A673 (cell line): ENCODE data around the gene GUCD1. TPM values are rescaled to one million over a fixed set of nuclear protein-coding genes. Genes with fewer than 3 reads are reported as not detected.

Experiments
- BruUV-seq: library from RNA; stranded (reverse); fragments of 400-500 nt; replicated peaks from 2 replicates; lab custom pipeline; 2021; lab: Mats Ljungman, UMichigan
- CTCF ChIA-PET: fragments of 300-600 bp; sonication (Branson Sonifier 250); formaldehyde crosslinking; loops from one replicate; lab custom pipeline; 2022; ENCODE audit warnings: antibody characterized with exemption; lab: Charles Lee
- POLR2A ChIA-PET: fragments of 300-600 bp; sonication (Branson Sonifier 250); formaldehyde crosslinking; loops from one replicate; lab custom pipeline; 2022; ENCODE audit warnings: antibody characterized with exemption; ENCODE audit not compliant: low non-redundant PET; lab: Charles Lee
- DNase-seq: peaks from one replicate; pipeline ENCODE4 v3.0.0-alpha.2; 2015; ENCODE audit warnings: low spot score
- H3K27ac ChIP-seq: fragments of 200-600 bp; sonication (generic); 2 replicates; pipeline ENCODE4 v1.5.1; 2016; ENCODE audit warnings: mixed run types, low read depth, mild to moderate bottlenecking, mixed read lengths, antibody characterized with exemption, low read length; ENCODE audit not compliant: poor library complexity, severe bottlenecking
- H3K27me3 ChIP-seq: fragments of 200-600 bp; sonication (generic); replicated peaks from 2 replicates; pipeline ENCODE4 v1.6.1; 2017; ENCODE audit warnings: mixed run types, low read depth, mild to moderate bottlenecking, mixed read lengths, antibody characterized with exemption, low read length; ENCODE audit not compliant: insufficient read depth, poor library complexity
- H3K36me3 ChIP-seq: fragments of 200-600 bp; sonication (generic); 2 replicates; pipeline ENCODE4 v1.6.1; 2016; ENCODE audit warnings: mixed run types, mild to moderate bottlenecking, mixed read lengths, antibody characterized with exemption, low read length; ENCODE audit not compliant: insufficient read depth, poor library complexity, severe bottlenecking
- H3K4me1 ChIP-seq: fragments of 200-600 bp; sonication (generic); 2 replicates; pipeline ENCODE4 v1.6.1; 2017; ENCODE audit warnings: mixed run types, mild to moderate bottlenecking, mixed read lengths, antibody characterized with exemption, low read length; ENCODE audit not compliant: insufficient read depth, poor library complexity, severe bottlenecking
- H3K4me3 ChIP-seq: fragments of 200-600 bp; sonication (generic); 2 replicates; pipeline ENCODE4 v1.5.1; 2016; ENCODE audit warnings: low read depth, mixed run types, mild to moderate bottlenecking, mixed read lengths, low read length; ENCODE audit not compliant: poor library complexity, severe bottlenecking
- H3K9me3 ChIP-seq: fragments of 200-600 bp; sonication (generic); 2 replicates; pipeline ENCODE4 v1.6.1; 2016; ENCODE audit warnings: mixed run types, low read depth, mild to moderate bottlenecking, mixed read lengths, antibody characterized with exemption, low read length; ENCODE audit not compliant: poor library complexity, severe bottlenecking
- EZH2 ChIP-seq: fragments of 200-600 bp; sonication (generic); IDR thresholded peaks from 2 replicates; pipeline ENCODE4 v1.6.1; 2017; ENCODE audit warnings: borderline replicate concordance, low read depth, mild to moderate bottlenecking, mixed read lengths, antibody characterized with exemption, low read length; ENCODE audit not compliant: poor library complexity, severe bottlenecking
- intact Hi-C: fragments of 100-400 bp; cut with micrococcal nuclease; formaldehyde crosslinking; loops from one replicate; pipeline ENCODE4 v1.10.0; 2022; ENCODE audit not compliant: unreplicated experiment
- total RNA-seq: library from RNA; stranded (reverse); gene quantifications from 2 replicates; pipeline ENCODE4 v1.2.3, GENCODE V29; 2021
- TF ChIP-seq, protein P1 (sequence below): fragments of 300-800, 200-600 bp; sonication (generic); conservative IDR thresholded peaks from 2 replicates; pipeline ENCODE4 v1.5.1; 2017; ENCODE audit warnings: low read depth, mild to moderate bottlenecking, antibody characterized with exemption, low read length, moderate library complexity, mixed read lengths

Gene GUCD1
- total RNA-seq, 1 experiment from 2014 or later: 70.5 TPM

DNA sequence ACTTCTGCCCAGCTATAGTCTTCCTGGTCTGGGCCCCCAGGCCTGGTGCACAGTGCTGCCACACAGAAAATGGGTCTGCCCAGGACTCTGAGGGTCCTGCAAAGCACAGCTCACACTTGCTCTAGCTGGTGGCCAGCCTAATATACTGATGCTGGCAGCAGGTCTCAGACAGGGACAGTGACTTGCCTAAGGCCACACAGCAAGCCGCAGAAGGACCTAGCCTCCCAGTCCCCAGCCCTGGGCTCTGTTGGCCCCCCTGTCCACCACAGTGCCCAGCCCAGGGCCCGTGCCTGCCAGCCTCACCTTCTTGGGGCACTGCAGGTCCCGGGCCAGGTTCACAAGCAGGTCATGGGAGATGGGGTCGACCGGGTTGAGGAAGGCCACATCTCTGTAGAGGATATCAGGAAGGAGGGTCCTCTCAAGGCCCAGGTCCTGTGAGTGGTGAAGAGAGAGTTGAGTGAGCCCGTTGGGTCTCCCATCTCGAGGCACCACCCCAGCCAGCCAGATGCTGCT lies 34.6 kb upstream of the GUCD1 start:
- no TSS peak for BruUV-seq
- Histone ChIP-seq H3K36me3 (no peaks in the 10 kb centered on the region), H3K9me3 (no peaks in the 10 kb centered on the region), H3K27ac (no peak overlapping the region), H3K4me1 (peaks cover 2% of the 10 kb centered on the region), H3K27me3 (no peaks in the 10 kb centered on the region), H3K4me3 (no peak overlapping the region)
- TF ChIP-seq EZH2: no peak
- TF ChIP-seq, protein P1, sequence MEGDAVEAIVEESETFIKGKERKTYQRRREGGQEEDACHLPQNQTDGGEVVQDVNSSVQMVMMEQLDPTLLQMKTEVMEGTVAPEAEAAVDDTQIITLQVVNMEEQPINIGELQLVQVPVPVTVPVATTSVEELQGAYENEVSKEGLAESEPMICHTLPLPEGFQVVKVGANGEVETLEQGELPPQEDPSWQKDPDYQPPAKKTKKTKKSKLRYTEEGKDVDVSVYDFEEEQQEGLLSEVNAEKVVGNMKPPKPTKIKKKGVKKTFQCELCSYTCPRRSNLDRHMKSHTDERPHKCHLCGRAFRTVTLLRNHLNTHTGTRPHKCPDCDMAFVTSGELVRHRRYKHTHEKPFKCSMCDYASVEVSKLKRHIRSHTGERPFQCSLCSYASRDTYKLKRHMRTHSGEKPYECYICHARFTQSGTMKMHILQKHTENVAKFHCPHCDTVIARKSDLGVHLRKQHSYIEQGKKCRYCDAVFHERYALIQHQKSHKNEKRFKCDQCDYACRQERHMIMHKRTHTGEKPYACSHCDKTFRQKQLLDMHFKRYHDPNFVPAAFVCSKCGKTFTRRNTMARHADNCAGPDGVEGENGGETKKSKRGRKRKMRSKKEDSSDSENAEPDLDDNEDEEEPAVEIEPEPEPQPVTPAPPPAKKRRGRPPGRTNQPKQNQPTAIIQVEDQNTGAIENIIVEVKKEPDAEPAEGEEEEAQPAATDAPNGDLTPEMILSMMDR: no peak
- intact Hi-C loops: no loop called here
- ChIA-PET CTCF (no interaction called here), POLR2A (no interaction called here)
- DNase-seq: no peak

DNA sequence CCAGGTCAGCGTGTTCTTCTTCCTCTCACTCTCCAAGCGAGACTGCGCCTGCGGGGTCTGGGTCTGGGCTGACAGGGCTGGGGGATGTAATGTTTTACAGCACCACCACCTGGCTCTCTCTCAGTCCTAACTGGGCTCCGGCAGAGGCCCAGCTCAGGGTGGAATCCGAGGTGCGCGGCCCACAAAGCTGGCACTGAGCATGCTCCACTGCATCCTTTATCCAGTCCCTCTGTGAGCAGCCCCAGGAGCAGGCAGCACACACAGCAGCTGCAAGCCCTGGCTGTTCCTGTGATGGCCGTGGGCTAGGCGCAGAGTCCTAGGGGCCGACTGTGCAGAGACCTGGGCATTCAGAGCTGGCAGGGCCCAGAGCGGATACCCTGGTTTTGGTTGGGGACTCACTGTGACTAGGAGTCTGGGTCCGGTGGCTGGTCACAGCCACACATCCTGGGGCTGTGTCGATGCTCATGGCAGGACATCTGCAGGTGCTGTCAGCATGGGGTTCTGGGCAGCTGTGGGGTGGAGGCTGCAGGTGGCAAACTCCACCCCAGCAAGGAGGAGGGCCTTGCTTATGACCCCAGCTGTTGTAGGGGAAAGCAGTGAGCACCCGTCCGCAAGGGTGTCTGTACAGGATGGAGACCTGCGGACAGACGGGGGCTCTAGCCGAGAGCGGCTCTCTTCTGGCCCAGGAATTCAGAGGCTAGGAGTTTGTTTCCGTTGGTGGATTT lies 34.0 kb upstream of the GUCD1 start:
- Histone ChIP-seq H3K4me1 (peaks cover 9% of the 10 kb centered on the region), H3K27ac (no peak overlapping the region), H3K9me3 (no peaks in the 10 kb centered on the region), H3K36me3 (no peaks in the 10 kb centered on the region), H3K27me3 (no peaks in the 10 kb centered on the region), H3K4me3 (no peak overlapping the region)
- ChIA-PET CTCF (no interaction called here), POLR2A (no interaction called here)
- no peak for DNase-seq
- TF ChIP-seq EZH2: no peak
- intact Hi-C loops: no loop called here
- BruUV-seq: no TSS peak

DNA sequence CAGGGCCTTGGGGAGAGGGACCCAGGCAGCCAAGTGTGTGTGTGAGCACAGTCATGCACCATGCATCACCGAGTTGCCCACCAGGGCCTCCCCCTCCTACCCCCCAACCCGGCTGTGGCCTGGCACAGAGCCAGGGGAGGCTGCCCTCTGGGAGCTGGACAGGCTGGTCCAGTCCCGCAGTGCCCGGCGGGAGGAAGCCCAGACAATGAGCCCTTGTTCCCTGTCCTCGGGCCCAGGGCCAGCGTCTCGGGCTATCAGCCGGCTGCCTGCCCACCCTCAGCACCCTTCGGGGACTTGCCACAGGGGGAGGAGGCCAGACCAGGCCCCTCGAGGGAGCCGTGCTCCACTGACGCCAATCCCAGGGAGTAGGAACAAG lies 33.4 kb upstream of the GUCD1 start:
- Histone ChIP-seq H3K4me3 (no peak overlapping the region), H3K4me1 (peaks cover 14% of the 10 kb centered on the region), H3K27me3 (no peaks in the 10 kb centered on the region), H3K9me3 (no peaks in the 10 kb centered on the region), H3K27ac (no peak overlapping the region), H3K36me3 (no peaks in the 10 kb centered on the region)
- TF ChIP-seq, protein P1: no peak
- BruUV-seq: no TSS peak
- DNase-seq: no peak
- ChIA-PET POLR2A (no interaction called here), CTCF (no interaction called here)
- intact Hi-C loops: no loop called here

DNA sequence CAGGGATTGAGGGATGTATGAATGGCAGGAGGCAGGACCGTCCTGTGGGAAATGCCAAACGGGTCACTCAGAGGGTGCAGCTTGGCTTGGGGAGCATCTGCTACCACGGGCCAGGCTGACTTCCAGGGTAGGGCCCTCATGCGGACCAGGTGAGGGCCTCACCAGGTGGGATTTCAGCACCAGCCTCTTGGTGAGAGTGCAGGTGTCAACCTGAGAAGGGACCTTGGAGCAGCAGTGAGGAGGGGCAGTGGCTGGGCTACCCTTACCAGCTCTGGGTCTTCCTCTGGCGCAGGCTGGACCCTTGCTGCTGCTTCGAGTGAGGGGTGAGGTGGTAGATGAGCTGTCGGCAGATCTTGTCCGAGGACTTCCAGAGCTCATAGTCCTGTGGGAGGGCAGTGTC lies 33.0 kb upstream of the GUCD1 start:
- BruUV-seq: no TSS peak
- CTCF ChIA-PET: no interaction called here
- POLR2A ChIA-PET: no interaction called here

More for the DNA sequence above, 33.0 kb upstream of the GUCD1 start:
- no peaks in the 10 kb centered on the region for H3K27me3 ChIP-seq
- H3K9me3 ChIP-seq: no peaks in the 10 kb centered on the region
- no peaks in the 10 kb centered on the region for H3K36me3 ChIP-seq
- H3K4me1 ChIP-seq: peaks cover 16% of the 10 kb centered on the region
- intact Hi-C loops: no loop called here
- no peak for TF ChIP-seq EZH2
- TF ChIP-seq, protein P1: no peak
- no peak overlapping the region for H3K4me3 ChIP-seq
- DNase-seq: no peak
- no peak overlapping the region for H3K27ac ChIP-seq
